Liver (tissue), 2 donors: ENCODE measurements around the gene DLST.

Experiments used
- TF ChIP-seq, protein P1 (sequence below): fragments of 150-350 bp; IDR thresholded peaks from 2 replicates; pipeline ENCODE4 v1.5.1; 2017; ENCODE audit warnings: improper control_type of control experiment, low read depth, low read length; ENCODE audit not compliant: missing input control
- TF ChIP-seq, protein P2 (sequence below): IDR thresholded peaks from 2 replicates; pipeline ENCODE4 v1.6.1; 2016; ENCODE audit warnings: antibody characterized with exemption
- donor health status: healthy.

- TF ChIP-seq, protein P1, sequence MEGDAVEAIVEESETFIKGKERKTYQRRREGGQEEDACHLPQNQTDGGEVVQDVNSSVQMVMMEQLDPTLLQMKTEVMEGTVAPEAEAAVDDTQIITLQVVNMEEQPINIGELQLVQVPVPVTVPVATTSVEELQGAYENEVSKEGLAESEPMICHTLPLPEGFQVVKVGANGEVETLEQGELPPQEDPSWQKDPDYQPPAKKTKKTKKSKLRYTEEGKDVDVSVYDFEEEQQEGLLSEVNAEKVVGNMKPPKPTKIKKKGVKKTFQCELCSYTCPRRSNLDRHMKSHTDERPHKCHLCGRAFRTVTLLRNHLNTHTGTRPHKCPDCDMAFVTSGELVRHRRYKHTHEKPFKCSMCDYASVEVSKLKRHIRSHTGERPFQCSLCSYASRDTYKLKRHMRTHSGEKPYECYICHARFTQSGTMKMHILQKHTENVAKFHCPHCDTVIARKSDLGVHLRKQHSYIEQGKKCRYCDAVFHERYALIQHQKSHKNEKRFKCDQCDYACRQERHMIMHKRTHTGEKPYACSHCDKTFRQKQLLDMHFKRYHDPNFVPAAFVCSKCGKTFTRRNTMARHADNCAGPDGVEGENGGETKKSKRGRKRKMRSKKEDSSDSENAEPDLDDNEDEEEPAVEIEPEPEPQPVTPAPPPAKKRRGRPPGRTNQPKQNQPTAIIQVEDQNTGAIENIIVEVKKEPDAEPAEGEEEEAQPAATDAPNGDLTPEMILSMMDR, result no peak
- TF ChIP-seq, protein P2, sequence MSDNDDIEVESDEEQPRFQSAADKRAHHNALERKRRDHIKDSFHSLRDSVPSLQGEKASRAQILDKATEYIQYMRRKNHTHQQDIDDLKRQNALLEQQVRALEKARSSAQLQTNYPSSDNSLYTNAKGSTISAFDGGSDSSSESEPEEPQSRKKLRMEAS, result no peak
Measured at GRCh38 chr14:74843653-74844052, 38.1 kb upstream of the DLST start.
